H1 (cell line): ENCODE results near the gene CHD8. TPM values are rescaled to one million over a fixed set of nuclear protein-coding genes. Genes with fewer than 3 reads are reported as not detected.

Experiments used
- BACH1 ChIP-seq: IDR thresholded peaks from 2 replicates; pipeline ENCODE4 v1.6.1; 2012; ENCODE audit warnings: low read length, improper control_type of control experiment
- BRCA1 ChIP-seq: IDR thresholded peaks from 2 replicates; pipeline ENCODE4 v1.6.1; 2012; ENCODE audit warnings: low read depth, low read length, improper control_type of control experiment
- GABPA ChIP-seq: IDR thresholded peaks from 2 replicates; pipeline ENCODE4 v1.6.1; 2011; ENCODE audit warnings: mild to moderate bottlenecking, low read length, moderate library complexity, borderline replicate concordance; ENCODE audit not compliant: insufficient read depth
- GTF2F1 ChIP-seq: IDR thresholded peaks from 2 replicates; pipeline ENCODE4 v1.6.1; 2012; ENCODE audit warnings: low read depth, low read length, improper control_type of control experiment, borderline replicate concordance
- HDAC2 ChIP-seq, 2 experiments: fragments of 300-600 bp in 1 of 2; sonication (generic) in 1 of 2; IDR thresholded peaks; 2 replicates each; pipeline ENCODE4 v1.6.1; 2011 to 2012; ENCODE audit warnings: low read depth in 2 of 2, low read length in 2 of 2, mild to moderate bottlenecking in 2 of 2, moderate library complexity in 2 of 2, borderline replicate concordance in 1 of 2, inconsistent platforms in 1 of 2
- PHF8 ChIP-seq: fragments of 200-600 bp; sonication (generic); conservative IDR thresholded peaks from 2 replicates; pipeline ENCODE4 v1.7.1; 2012; ENCODE audit warnings: low read depth, mild to moderate bottlenecking, inconsistent platforms, low read length, moderate library complexity
- SIN3A ChIP-seq, 2 experiments: IDR thresholded peaks in 1 of 2; conservative IDR thresholded peaks in 1 of 2; 2 replicates each; pipeline ENCODE4 v1.6.1; 2011 to 2012; ENCODE audit warnings: low read length in 2 of 2, improper control_type of control experiment in 1 of 2, low read depth in 1 of 2, mild to moderate bottlenecking in 1 of 2
- SIX5 ChIP-seq: IDR thresholded peaks from 2 replicates; pipeline ENCODE4 v1.6.1; 2011; ENCODE audit warnings: mild to moderate bottlenecking, low read depth, low read length
- TAF1 ChIP-seq: IDR thresholded peaks from 2 replicates; pipeline ENCODE4 v1.6.1; 2011; ENCODE audit warnings: mild to moderate bottlenecking, low read depth, low read length
- polyA plus RNA-seq, 7 experiments: library from polyadenylated mRNA; depleted of rRNA in 3 of 7; stranded (reverse) in 5 of 7; unstranded in 2 of 7; fragments of >200 nt in 5 of 7; fragments of 200-250 nt in 2 of 7; gene quantifications; 1 replicate in 5 of 7; 2 replicates in 1 of 7; 4 replicates in 1 of 7; pipeline versions ENCODE4 v1.2.1 to v1.2.3, GENCODE V29; 2011 to 2013; ENCODE audit warnings: missing spikeins in 2 of 7, mixed read lengths in 2 of 7
- total RNA-seq: library from RNA; stranded (reverse); fragmentation: NEBNext Ultra II Directional; extraction: Animal tissue kit (Norgen Biotek cat#: 25700); gene quantifications from 2 replicates; pipeline ENCODE4 v1.2.1, GENCODE V29; 2021
- TF ChIP-seq, protein P1 (sequence below), 3 experiments: IDR thresholded peaks; 1 replicate in 2 of 3; 2 replicates in 1 of 3; pipeline versions ENCODE4 v1.5.1 to v1.6.1; 2011; ENCODE audit warnings: low read length in 3 of 3, mild to moderate bottlenecking in 3 of 3, inconsistent platforms in 2 of 3, low read depth in 1 of 3, moderate library complexity in 1 of 3; ENCODE audit not compliant: insufficient read depth in 1 of 3; ENCODE audit errors: control extremely low read depth in 1 of 3
- TF ChIP-seq, protein P2 (sequence below): IDR thresholded peaks from 2 replicates; pipeline ENCODE4 v1.6.1; 2012; ENCODE audit warnings: inconsistent platforms
- TF ChIP-seq, protein P3 (sequence below): IDR thresholded peaks from 2 replicates; pipeline ENCODE4 v1.6.1; 2011; ENCODE audit warnings: low read depth, mild to moderate bottlenecking, low read length; ENCODE audit not compliant: insufficient read depth

Gene CHD8
- total and polyA plus RNA-seq, 2 of the 8 experiments (the other 6 are each of a cell fraction or from before 2014, with no cell fraction given), result 88.3 to 140 TPM

DNA sequence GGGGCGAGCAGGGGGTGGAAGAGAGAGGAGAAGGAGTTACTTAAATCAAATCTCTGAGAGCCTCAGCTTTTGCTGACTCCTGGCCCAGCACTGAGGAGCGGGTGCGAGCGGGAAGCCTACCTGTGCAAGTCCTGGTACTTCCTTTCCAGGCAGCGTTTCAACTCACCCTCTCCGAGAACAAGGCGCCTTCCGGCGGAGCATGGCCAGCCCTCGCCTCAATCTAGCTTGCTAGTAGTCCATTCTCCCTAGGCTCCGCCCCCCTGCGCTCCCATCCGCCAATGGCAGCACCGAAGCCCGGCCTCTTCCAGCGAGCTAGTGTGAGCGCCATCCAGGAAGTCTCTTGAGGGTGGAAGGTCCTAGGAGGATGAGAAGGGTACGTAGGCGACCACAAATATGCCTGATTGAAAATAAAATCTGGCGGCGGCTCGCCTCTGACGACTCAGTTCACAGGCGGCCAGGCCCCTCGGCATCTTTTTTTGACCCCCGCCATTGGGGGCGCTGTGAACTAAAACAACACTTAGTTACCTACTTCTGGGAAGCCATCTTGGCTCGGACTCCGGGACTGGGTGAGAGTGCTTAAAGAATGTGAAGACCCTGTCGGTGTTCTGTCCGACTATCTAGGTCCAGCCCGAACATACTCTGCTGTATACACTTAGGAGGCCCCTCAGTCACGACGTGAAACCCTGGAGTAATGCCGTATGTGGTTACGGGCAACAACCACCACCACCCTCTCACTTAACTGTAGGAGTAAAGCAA, at the start of gene CHD8 (continued):
- TF ChIP-seq, protein P1, sequence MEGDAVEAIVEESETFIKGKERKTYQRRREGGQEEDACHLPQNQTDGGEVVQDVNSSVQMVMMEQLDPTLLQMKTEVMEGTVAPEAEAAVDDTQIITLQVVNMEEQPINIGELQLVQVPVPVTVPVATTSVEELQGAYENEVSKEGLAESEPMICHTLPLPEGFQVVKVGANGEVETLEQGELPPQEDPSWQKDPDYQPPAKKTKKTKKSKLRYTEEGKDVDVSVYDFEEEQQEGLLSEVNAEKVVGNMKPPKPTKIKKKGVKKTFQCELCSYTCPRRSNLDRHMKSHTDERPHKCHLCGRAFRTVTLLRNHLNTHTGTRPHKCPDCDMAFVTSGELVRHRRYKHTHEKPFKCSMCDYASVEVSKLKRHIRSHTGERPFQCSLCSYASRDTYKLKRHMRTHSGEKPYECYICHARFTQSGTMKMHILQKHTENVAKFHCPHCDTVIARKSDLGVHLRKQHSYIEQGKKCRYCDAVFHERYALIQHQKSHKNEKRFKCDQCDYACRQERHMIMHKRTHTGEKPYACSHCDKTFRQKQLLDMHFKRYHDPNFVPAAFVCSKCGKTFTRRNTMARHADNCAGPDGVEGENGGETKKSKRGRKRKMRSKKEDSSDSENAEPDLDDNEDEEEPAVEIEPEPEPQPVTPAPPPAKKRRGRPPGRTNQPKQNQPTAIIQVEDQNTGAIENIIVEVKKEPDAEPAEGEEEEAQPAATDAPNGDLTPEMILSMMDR (IDR thresholded peaks at IDR 0.05; ENCODE audit: control extremely low read depth in 1 of 3, insufficient read depth in 1 of 3, low read depth in 1 of 3, low read length in 3 of 3), result peak; percentile 46 to 74 (median 67)
- TF ChIP-seq SIX5 (no peak), BACH1 (no peak), PHF8 (peak; percentile 78), HDAC2 (IDR thresholded peaks at IDR 0.05; ENCODE audit: borderline replicate concordance in 1 of 2, low read depth in 2 of 2, low read length in 2 of 2) (no peak), GTF2F1 (peak; percentile 78), TAF1 (peak; percentile 95), BRCA1 (no peak), SIN3A (conservative IDR thresholded peaks at IDR 0.05 in 1 of 2, IDR thresholded peaks at IDR 0.05 in 1 of 2; ENCODE audit: low read depth in 1 of 2, low read length in 2 of 2) (peak in 1 of 2 experiments; percentile 64; a peak in 2 of 4 replicates), GABPA (no peak)
- TF ChIP-seq, protein P2, sequence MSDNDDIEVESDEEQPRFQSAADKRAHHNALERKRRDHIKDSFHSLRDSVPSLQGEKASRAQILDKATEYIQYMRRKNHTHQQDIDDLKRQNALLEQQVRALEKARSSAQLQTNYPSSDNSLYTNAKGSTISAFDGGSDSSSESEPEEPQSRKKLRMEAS, result peak; percentile 66
- TF ChIP-seq, protein P3, sequence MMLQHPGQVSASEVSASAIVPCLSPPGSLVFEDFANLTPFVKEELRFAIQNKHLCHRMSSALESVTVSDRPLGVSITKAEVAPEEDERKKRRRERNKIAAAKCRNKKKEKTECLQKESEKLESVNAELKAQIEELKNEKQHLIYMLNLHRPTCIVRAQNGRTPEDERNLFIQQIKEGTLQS, result no peak
- TF ChIP-seq, all 59 proteins: peak for 19
